ENCODE data around the gene S100A9.

The S100A9 gene

GRCh38 chr1:153379591-153379990, 21.9 kb downstream of the S100A9 start:
- H3K27ac ChIP-seq, result peak overlapping the region; percentile 100
- no peaks in the 10 kb centered on the region for H3K27me3 ChIP-seq
- no peak overlapping the region for H3K4me3 ChIP-seq (ENCODE audit: low read depth in 1 of 2, low read length in 1 of 2)
- no peak for TF ChIP-seq CTCF (IDR thresholded peaks at IDR 0.05)
- H3K4me1 ChIP-seq (ENCODE audit: control insufficient read depth in 1 of 2, insufficient read depth in 1 of 2, low read depth in 1 of 2, low read length in 1 of 2), result peaks cover 71 to 74% of the 10 kb centered on the region in 2 experiments
- H3K9me3 ChIP-seq, result no peaks in the 10 kb centered on the region
- H3K36me3 ChIP-seq, result no peaks in the 10 kb centered on the region

DNA sequence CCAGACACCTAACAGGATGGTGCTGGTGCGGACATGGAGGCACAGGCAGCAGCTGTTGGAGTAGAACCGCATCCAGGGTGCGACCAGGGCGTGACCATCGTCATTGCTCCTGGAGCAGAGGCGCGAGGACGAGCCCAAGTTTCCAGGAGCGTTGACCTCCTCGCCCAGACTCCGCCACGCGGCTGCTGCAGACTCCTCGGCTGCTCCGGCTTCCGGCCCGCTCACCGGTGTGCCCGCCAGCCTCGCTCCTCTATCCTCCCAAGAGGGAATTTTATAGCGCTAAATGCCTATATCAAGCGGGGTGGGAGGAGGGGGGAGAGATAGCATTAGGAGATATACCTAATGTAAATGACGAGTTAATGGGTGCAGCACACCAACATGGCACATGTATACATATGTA, 23.1 kb downstream of the S100A9 start:
- no peaks in the 10 kb centered on the region for H3K9me3 ChIP-seq
- no peak overlapping the region for H3K4me3 ChIP-seq (ENCODE audit: low read depth in 1 of 2, low read length in 1 of 2)
- no peak overlapping the region for H3K27ac ChIP-seq
- no peak for TF ChIP-seq CTCF (IDR thresholded peaks at IDR 0.05)
- H3K4me1 ChIP-seq (ENCODE audit: control insufficient read depth in 1 of 2, insufficient read depth in 1 of 2, low read depth in 1 of 2, low read length in 1 of 2), result peaks cover 71 to 74% of the 10 kb centered on the region in 2 experiments
- H3K36me3 ChIP-seq, result no peaks in the 10 kb centered on the region
- H3K27me3 ChIP-seq, result no peaks in the 10 kb centered on the region

GRCh38 chr1:153384958-153385580, 27.4 kb downstream of the S100A9 start:
- Histone ChIP-seq H3K4me3 (ENCODE audit: low read depth in 1 of 2, low read length in 1 of 2) (peak overlapping the region; percentile 89 to 96), H3K9me3 (no peaks in the 10 kb centered on the region), H3K27ac (peak overlapping the region; percentile 100), H3K4me1 (ENCODE audit: control insufficient read depth in 1 of 2, insufficient read depth in 1 of 2, low read depth in 1 of 2, low read length in 1 of 2) (peaks cover 71 to 76% of the 10 kb centered on the region in 2 experiments), H3K27me3 (no peaks in the 10 kb centered on the region), H3K36me3 (peaks cover 10% of the 10 kb centered on the region)
- TF ChIP-seq CTCF (IDR thresholded peaks at IDR 0.05), result no peak

DNA sequence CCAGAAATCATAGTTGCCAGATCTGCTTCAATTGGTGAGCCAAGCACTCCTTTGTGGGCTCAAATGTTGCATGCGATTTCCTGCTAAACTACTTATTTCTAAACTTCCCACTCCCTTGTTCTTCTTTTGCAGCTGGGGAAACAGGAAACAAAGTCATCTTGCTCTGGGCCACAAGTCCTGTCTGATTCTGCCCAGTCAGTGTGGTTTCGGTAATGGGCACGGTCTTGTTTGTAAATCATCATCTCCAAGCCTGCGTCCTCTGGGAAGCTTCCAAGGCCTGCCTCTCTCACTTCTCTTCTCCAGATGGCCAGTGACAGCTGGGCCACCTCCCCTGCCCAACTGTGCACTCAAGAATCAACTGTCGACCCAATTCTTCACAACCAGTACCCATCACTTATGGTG, 28.8 kb downstream of the S100A9 start:
- Histone ChIP-seq H3K27me3 (no peaks in the 10 kb centered on the region), H3K27ac (peak overlapping the region; percentile 100), H3K9me3 (no peaks in the 10 kb centered on the region), H3K36me3 (peaks cover 17% of the 10 kb centered on the region), H3K4me3 (ENCODE audit: low read depth in 1 of 2, low read length in 1 of 2) (peak overlapping the region; percentile 89 to 96), H3K4me1 (ENCODE audit: control insufficient read depth in 1 of 2, insufficient read depth in 1 of 2, low read depth in 1 of 2, low read length in 1 of 2) (peaks cover 76 to 89% of the 10 kb centered on the region in 2 experiments)
- no peak for TF ChIP-seq CTCF (IDR thresholded peaks at IDR 0.05)

DNA sequence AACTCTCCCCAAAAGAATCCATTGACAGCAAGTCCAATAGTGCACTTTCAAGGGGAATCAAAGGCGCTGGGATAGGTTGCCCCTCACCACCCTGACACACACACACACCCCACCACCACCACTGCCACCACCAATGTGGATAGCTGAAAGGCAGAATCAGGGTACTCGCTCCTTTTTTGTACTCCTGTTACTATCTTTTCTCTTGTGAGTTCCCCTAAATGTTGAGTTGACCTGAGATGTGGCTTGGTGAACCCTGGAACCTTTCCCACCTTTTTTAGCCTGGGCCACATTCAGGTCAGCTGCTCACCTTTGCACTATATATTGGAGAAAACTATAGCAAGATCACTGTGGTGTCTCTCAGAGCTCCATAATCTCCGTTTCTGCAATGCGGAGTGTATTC, 29.3 kb downstream of the S100A9 start:
- H3K9me3 ChIP-seq, result no peaks in the 10 kb centered on the region
- H3K4me1 ChIP-seq (ENCODE audit: control insufficient read depth in 1 of 2, insufficient read depth in 1 of 2, low read depth in 1 of 2, low read length in 1 of 2), result peaks cover 81 to 94% of the 10 kb centered on the region in 2 experiments
- no peak for TF ChIP-seq CTCF (IDR thresholded peaks at IDR 0.05)
- peak overlapping the region; percentile 100 for H3K27ac ChIP-seq
- H3K27me3 ChIP-seq, result no peaks in the 10 kb centered on the region
- H3K36me3 ChIP-seq, result peaks cover 17% of the 10 kb centered on the region
- H3K4me3 ChIP-seq (ENCODE audit: low read depth in 1 of 2, low read length in 1 of 2), result peak overlapping the region; percentile 89 to 96
